Fibroblast of lung (primary cell): ENCODE measurements around the gene TENT4A. TPM values are rescaled to one million over a fixed set of nuclear protein-coding genes. Genes with fewer than 3 reads are reported as not detected.

Source experiments
- DNase-seq, 2 donors: peaks; one replicate each; pipeline versions ENCODE4 v3.0.0 to v3.0.0-alpha.2; 2010; ENCODE audit warnings: low read depth in 2 of 2
- H2AFZ ChIP-seq: 2 replicates; pipeline ENCODE4 v1.5.1; 2012; ENCODE audit warnings: low read length, control low read depth, inconsistent platforms
- H3K27ac ChIP-seq: 2 replicates; pipeline ENCODE4 v1.5.1; 2011; ENCODE audit warnings: low read length, control low read depth; ENCODE audit not compliant: insufficient read depth
- H3K27me3 ChIP-seq: 2 replicates; pipeline ENCODE4 v1.5.1; 2011; ENCODE audit warnings: mild to moderate bottlenecking, low read length; ENCODE audit not compliant: control insufficient read depth, insufficient read depth
- H3K36me3 ChIP-seq: 2 replicates; pipeline ENCODE4 v1.5.1; 2011; ENCODE audit warnings: low read length; ENCODE audit not compliant: control insufficient read depth, insufficient read depth
- H3K4me1 ChIP-seq: 2 replicates; pipeline ENCODE4 v1.5.1; 2011; ENCODE audit warnings: low read length; ENCODE audit not compliant: control insufficient read depth, insufficient read depth; ENCODE audit errors: extremely low read depth
- H3K4me2 ChIP-seq: 2 replicates; pipeline ENCODE4 v1.5.1; 2011; ENCODE audit warnings: low read length, control low read depth; ENCODE audit not compliant: insufficient read depth; ENCODE audit errors: extremely low read depth
- H3K4me3 ChIP-seq, 4 experiments: fragments of 200-600 bp in 1 of 4; sonication (generic) in 1 of 4; replicated peaks in 1 of 4; 2 replicates each; pipeline ENCODE4 v1.5.1; 2011 to 2016; ENCODE audit warnings: low read length in 4 of 4, low read depth in 3 of 4, mild to moderate bottlenecking in 3 of 4, control low read depth in 2 of 4, inconsistent platforms in 1 of 4, mixed read lengths in 1 of 4; ENCODE audit not compliant: insufficient read depth in 1 of 4; ENCODE audit errors: control extremely low read depth in 1 of 4
- H3K79me2 ChIP-seq: 2 replicates; pipeline ENCODE4 v1.5.1; 2012; ENCODE audit warnings: mild to moderate bottlenecking, low read length, inconsistent platforms; ENCODE audit not compliant: control insufficient read depth, insufficient read depth
- H3K9ac ChIP-seq: 2 replicates; pipeline ENCODE4 v1.5.1; 2011; ENCODE audit warnings: mild to moderate bottlenecking, low read length, control low read depth; ENCODE audit not compliant: insufficient read depth
- H3K9me3 ChIP-seq: 2 replicates; pipeline ENCODE4 v1.5.1; 2012; ENCODE audit warnings: low read depth, low read length; ENCODE audit not compliant: control insufficient read depth, insufficient read depth
- H4K20me1 ChIP-seq: 2 replicates; pipeline ENCODE4 v1.5.1; 2011; ENCODE audit warnings: low read length; ENCODE audit not compliant: control insufficient read depth, insufficient read depth; ENCODE audit errors: extremely low read depth
- EZH2 ChIP-seq: IDR thresholded peaks from 2 replicates; pipeline ENCODE4 v1.5.1; 2012; ENCODE audit warnings: low read length, control low read depth, mild to moderate bottlenecking; ENCODE audit errors: missing control alignments
- polyA plus RNA-seq, 2 donors: library from polyadenylated mRNA; depleted of rRNA in 1 of 2; stranded (reverse) in 1 of 2; unstranded in 1 of 2; fragments of >200 nt; gene quantifications; 2 replicates each; pipeline ENCODE4 v1.2.1, GENCODE V29; 2011 to 2012; ENCODE audit warnings: missing spikeins in 1 of 2
- total RNA-seq: library from RNA; depleted of rRNA; stranded (reverse); fragments of >200 nt; gene quantifications from 2 replicates; pipeline ENCODE4 v1.2.1, GENCODE V29; 2014
- TF ChIP-seq, protein P1 (sequence below), 2 donors: IDR thresholded peaks in 1 of 2; conservative IDR thresholded peaks in 1 of 2; 1 replicate in 1 of 2; 2 replicates in 1 of 2; pipeline ENCODE4 v1.5.1; 2011 to 2012; ENCODE audit warnings: low read length in 2 of 2, control low read depth in 1 of 2, inconsistent platforms in 1 of 2, low read depth in 1 of 2, mild to moderate bottlenecking in 1 of 2

The TENT4A gene
- total and polyA plus RNA-seq, 2 donors (not counting 1 experiment from before 2014, with no cell fraction given): 3.1 to 10.4 TPM

DNA sequence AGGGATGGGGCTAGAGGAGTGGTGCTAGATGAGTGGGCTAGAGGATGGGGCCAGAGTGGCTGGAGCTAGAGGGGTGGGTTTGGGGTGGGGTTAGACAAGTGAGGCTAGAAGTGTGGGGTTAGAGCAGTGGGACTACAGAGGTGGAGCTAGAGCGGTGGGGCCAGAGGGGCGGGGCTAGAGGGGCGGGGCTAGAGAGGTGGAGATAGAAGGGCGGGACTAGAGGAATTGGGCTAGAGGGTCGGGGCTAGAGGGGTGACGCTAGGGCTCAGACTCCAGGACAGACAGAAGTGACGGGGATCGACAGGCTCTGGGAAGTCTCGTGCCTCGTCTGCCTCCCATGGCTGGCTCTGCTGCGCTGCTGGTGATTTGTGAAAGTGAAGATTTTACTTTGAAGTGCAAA lies 31.0 kb upstream of the TENT4A start:
- DNase-seq: no peak
- H3K4me2 ChIP-seq: no peak overlapping the region

DNA sequence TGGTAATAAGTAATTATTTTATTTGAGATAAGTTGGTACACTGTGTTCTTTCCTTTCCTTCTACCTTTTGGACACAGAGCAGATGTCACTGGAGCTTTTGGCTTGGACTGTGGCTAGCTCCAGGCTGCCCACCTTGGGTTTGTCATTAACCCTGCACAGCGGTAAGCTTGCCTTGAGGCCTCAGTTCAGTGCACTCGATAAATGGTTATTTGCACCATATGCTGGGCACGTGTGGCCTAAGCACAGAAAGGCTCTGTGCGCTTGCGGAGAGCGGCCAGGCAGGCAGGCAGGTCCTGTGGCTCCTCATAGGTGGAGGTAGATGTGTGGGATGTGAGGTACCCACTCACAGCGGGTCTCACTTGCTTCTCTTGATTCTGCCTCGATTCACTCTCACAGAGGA lies 30.0 kb upstream of the TENT4A start:
- Histone ChIP-seq H3K9me3 (no peaks in the 10 kb centered on the region), H3K27me3 (no peaks in the 10 kb centered on the region), H3K4me3 (no peak overlapping the region), H3K79me2 (no peaks in the 10 kb centered on the region), H4K20me1 (no peaks in the 10 kb centered on the region), H3K36me3 (no peaks in the 10 kb centered on the region), H3K27ac (no peak overlapping the region), H3K4me1 (no peaks in the 10 kb centered on the region), H3K9ac (no peak overlapping the region), H2AFZ (no peak overlapping the region), H3K4me2 (no peak overlapping the region)
- TF ChIP-seq, protein P1, sequence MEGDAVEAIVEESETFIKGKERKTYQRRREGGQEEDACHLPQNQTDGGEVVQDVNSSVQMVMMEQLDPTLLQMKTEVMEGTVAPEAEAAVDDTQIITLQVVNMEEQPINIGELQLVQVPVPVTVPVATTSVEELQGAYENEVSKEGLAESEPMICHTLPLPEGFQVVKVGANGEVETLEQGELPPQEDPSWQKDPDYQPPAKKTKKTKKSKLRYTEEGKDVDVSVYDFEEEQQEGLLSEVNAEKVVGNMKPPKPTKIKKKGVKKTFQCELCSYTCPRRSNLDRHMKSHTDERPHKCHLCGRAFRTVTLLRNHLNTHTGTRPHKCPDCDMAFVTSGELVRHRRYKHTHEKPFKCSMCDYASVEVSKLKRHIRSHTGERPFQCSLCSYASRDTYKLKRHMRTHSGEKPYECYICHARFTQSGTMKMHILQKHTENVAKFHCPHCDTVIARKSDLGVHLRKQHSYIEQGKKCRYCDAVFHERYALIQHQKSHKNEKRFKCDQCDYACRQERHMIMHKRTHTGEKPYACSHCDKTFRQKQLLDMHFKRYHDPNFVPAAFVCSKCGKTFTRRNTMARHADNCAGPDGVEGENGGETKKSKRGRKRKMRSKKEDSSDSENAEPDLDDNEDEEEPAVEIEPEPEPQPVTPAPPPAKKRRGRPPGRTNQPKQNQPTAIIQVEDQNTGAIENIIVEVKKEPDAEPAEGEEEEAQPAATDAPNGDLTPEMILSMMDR (conservative IDR thresholded peaks at IDR 0.05 in 1 of 2, IDR thresholded peaks at IDR 0.05 in 1 of 2; ENCODE audit: low read depth in 1 of 2, low read length in 2 of 2): no peak
- TF ChIP-seq EZH2: no peak
- no peak for DNase-seq

More for the DNA sequence above, 31.0 kb upstream of the TENT4A start:
- no peaks in the 10 kb centered on the region for H3K79me2 ChIP-seq
- no peak overlapping the region for H3K9ac ChIP-seq
- TF ChIP-seq EZH2: no peak
- no peaks in the 10 kb centered on the region for H3K4me1 ChIP-seq
- no peak overlapping the region for H3K27ac ChIP-seq
- no peaks in the 10 kb centered on the region for H3K27me3 ChIP-seq
- H4K20me1 ChIP-seq: no peaks in the 10 kb centered on the region
- no peak overlapping the region for H3K4me3 ChIP-seq
- H3K36me3 ChIP-seq: no peaks in the 10 kb centered on the region
- H3K9me3 ChIP-seq: no peaks in the 10 kb centered on the region
- H2AFZ ChIP-seq: no peak overlapping the region

DNA sequence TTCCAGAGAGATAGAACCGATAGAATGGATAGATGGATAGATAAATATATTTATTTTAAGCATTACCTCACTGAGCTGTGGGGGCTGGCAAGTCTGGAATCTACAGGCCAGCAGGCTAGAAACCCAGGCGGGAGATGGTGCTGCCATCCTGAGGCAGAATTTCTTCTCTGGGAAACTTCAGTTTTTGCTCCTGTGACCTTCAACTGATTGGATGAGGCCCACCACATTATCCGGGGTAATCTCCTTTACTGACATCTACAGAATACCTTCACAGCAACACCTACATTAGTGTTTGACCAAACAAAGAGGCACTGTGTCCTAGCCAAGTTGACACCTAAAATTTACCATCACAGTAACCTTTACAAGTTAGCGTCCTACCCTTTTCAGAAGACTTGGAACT lies 29.2 kb upstream of the TENT4A start:
- no peak overlapping the region for H3K4me2 ChIP-seq
- H3K9me3 ChIP-seq: no peaks in the 10 kb centered on the region
- no peaks in the 10 kb centered on the region for H3K4me1 ChIP-seq
- no peak overlapping the region for H3K4me3 ChIP-seq
- H3K79me2 ChIP-seq: no peaks in the 10 kb centered on the region
- H3K27ac ChIP-seq: no peak overlapping the region
- H3K27me3 ChIP-seq: no peaks in the 10 kb centered on the region
- no peak for DNase-seq
- H3K36me3 ChIP-seq: no peaks in the 10 kb centered on the region
- no peak overlapping the region for H2AFZ ChIP-seq
- no peaks in the 10 kb centered on the region for H4K20me1 ChIP-seq
- H3K9ac ChIP-seq: no peak overlapping the region
- TF ChIP-seq, protein P1 (conservative IDR thresholded peaks at IDR 0.05 in 1 of 2, IDR thresholded peaks at IDR 0.05 in 1 of 2; ENCODE audit: low read depth in 1 of 2, low read length in 2 of 2): no peak
- no peak for TF ChIP-seq EZH2
